HL-60 (cell line): ENCODE data around the gene DUOXA2.

ENCODE experiments used
- DNase-seq, 2 experiments: peaks; one replicate each; pipeline ENCODE4 v3.0.0-alpha.2; 2010 to 2020; ENCODE audit warnings: low read depth in 1 of 2, low spot score in 1 of 2
- H3K27ac ChIP-seq: fragments of 250-450 bp; sonication (Bioruptor Pico); replicated peaks from 2 replicates; pipeline ENCODE4 v1.5.1; 2020; ENCODE audit warnings: mild to moderate bottlenecking, moderate library complexity
- H3K27me3 ChIP-seq: fragments of 250-450 bp; sonication (Bioruptor Pico); 2 replicates; pipeline ENCODE4 v1.5.1; 2021; ENCODE audit warnings: mild to moderate bottlenecking, moderate library complexity; ENCODE audit not compliant: insufficient read depth, poor library complexity, severe bottlenecking
- H3K4me3 ChIP-seq: replicated peaks from 2 replicates; pipeline ENCODE4 v1.5.1; 2011; ENCODE audit warnings: mild to moderate bottlenecking, control low read depth, low read length; ENCODE audit not compliant: insufficient read depth
- GABPA ChIP-seq: IDR thresholded peaks from 2 replicates; pipeline ENCODE4 v1.6.1; 2012; ENCODE audit warnings: low read depth
- POLR2AphosphoS5 ChIP-seq: IDR thresholded peaks from 2 replicates; pipeline ENCODE4 v1.6.1; 2012; ENCODE audit warnings: low read depth
- REST ChIP-seq: IDR thresholded peaks from 2 replicates; pipeline ENCODE4 v1.6.1; 2012; ENCODE audit warnings: low read depth; ENCODE audit not compliant: insufficient replicate concordance
- SPI1 ChIP-seq: IDR thresholded peaks from 2 replicates; pipeline ENCODE4 v1.6.1; 2012; ENCODE audit warnings: low read depth, mild to moderate bottlenecking, borderline replicate concordance
- TF ChIP-seq, protein P1 (sequence below): IDR thresholded peaks from one replicate; pipeline ENCODE4 v1.5.1; 2011; ENCODE audit warnings: low read length, control low read depth, inconsistent platforms; ENCODE audit not compliant: insufficient read depth

Gene DUOXA2

GRCh38 chr15:45094358-45094730 is 19.8 kb upstream of the DUOXA2 start:
- no peak for TF ChIP-seq GABPA
- TF ChIP-seq, protein P1, sequence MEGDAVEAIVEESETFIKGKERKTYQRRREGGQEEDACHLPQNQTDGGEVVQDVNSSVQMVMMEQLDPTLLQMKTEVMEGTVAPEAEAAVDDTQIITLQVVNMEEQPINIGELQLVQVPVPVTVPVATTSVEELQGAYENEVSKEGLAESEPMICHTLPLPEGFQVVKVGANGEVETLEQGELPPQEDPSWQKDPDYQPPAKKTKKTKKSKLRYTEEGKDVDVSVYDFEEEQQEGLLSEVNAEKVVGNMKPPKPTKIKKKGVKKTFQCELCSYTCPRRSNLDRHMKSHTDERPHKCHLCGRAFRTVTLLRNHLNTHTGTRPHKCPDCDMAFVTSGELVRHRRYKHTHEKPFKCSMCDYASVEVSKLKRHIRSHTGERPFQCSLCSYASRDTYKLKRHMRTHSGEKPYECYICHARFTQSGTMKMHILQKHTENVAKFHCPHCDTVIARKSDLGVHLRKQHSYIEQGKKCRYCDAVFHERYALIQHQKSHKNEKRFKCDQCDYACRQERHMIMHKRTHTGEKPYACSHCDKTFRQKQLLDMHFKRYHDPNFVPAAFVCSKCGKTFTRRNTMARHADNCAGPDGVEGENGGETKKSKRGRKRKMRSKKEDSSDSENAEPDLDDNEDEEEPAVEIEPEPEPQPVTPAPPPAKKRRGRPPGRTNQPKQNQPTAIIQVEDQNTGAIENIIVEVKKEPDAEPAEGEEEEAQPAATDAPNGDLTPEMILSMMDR = no peak
- no peak for TF ChIP-seq SPI1
- no peak for TF ChIP-seq POLR2AphosphoS5
- no peak for TF ChIP-seq REST
- no peak overlapping the region for H3K27ac ChIP-seq
- no peak for DNase-seq
- no peak overlapping the region for H3K4me3 ChIP-seq
- H3K27me3 ChIP-seq = no peaks in the 10 kb centered on the region

GRCh38 chr15:45095661-45096060 is 18.5 kb upstream of the DUOXA2 start:
- Histone ChIP-seq H3K27ac (no peak overlapping the region), H3K4me3 (no peak overlapping the region), H3K27me3 (no peaks in the 10 kb centered on the region)
- no peak for DNase-seq
- TF ChIP-seq POLR2AphosphoS5 (no peak), SPI1 (no peak)
- TF ChIP-seq, protein P1 = no peak

GRCh38 chr15:45097466-45097865 is 16.7 kb upstream of the DUOXA2 start:
- Histone ChIP-seq H3K27ac (no peak overlapping the region), H3K27me3 (no peaks in the 10 kb centered on the region), H3K4me3 (no peak overlapping the region)
- TF ChIP-seq, protein P1 = no peak
- TF ChIP-seq GABPA (no peak), POLR2AphosphoS5 (no peak), SPI1 (no peak)
- no peak for DNase-seq

GRCh38 chr15:45099549-45100165 is 14.5 kb upstream of the DUOXA2 start:
- no peaks in the 10 kb centered on the region for H3K27me3 ChIP-seq
- no peak overlapping the region for H3K4me3 ChIP-seq
- no peak overlapping the region for H3K27ac ChIP-seq
- TF ChIP-seq SPI1 = no peak
- TF ChIP-seq, protein P1 = no peak
- TF ChIP-seq REST = no peak
- no peak for TF ChIP-seq POLR2AphosphoS5
- TF ChIP-seq GABPA = no peak
- no peak for DNase-seq
